ENCODE measurements around the gene TRIM36. TPM values are rescaled to one million over a fixed set of nuclear protein-coding genes. Genes with fewer than 3 reads are reported as not detected.

TRIM36 gene
- polyA plus RNA-seq, 1 of the 3 experiments (the other 2 are of a cell fraction): 0.16 TPM

GRCh38 chr5:115180165-115180709 is 10.5 kb upstream of the TRIM36 start:
- peaks cover 0 to 2% of the 10 kb centered on the region in 2 experiments; a peak in 1 of 4 replicates for H3K4me1 ChIP-seq (ENCODE audit: control insufficient read depth in 1 of 2, insufficient read depth in 2 of 2, low read depth in 1 of 2, low read length in 1 of 2)
- WGBS (ENCODE audit: low lambda C conversion rate): 1% methylated on average over 27 of the region's 54 CpGs
- no peaks in the 10 kb centered on the region for H4K20me1 ChIP-seq (ENCODE audit: insufficient read depth)
- no peaks in the 10 kb centered on the region for H3K79me2 ChIP-seq (ENCODE audit: insufficient read depth)
- H3K9me2 ChIP-seq: no peaks in the 10 kb centered on the region; the same call in 1 of the 2 replicates
- H3K36me3 ChIP-seq (replicated peaks in 1 of 2; ENCODE audit: control insufficient read depth in 1 of 2, insufficient read depth in 2 of 2, low read length in 1 of 2): peaks cover 0 to 3% of the 10 kb centered on the region in 2 experiments
- no peaks in the 10 kb centered on the region for H3K9me3 ChIP-seq
- H3F3A ChIP-seq (replicated peaks; ENCODE audit: insufficient read depth): no peaks in the 10 kb centered on the region
- peak overlapping the region; percentile 89 for H3K4me2 ChIP-seq
- H3K4me3 ChIP-seq (ENCODE audit: low read depth in 2 of 2, low read length in 1 of 2): peak overlapping the region; percentile 53 to 66
- peak overlapping the region; percentile 7; the same call in 1 of the 2 replicates for H3K9ac ChIP-seq
- POLR2A ChIA-PET: interaction anchor here (0.6 to 1.7 kb wide), 6 partner anchors 10 to 1489 kb away, joined by 3 to 7 read pairs (median 4); partner anchors contain the start of gene TRIM36
- CTCF ChIA-PET: interaction anchor here (0.6 to 3.1 kb wide), 7 partner anchors 8 to 82 kb away, joined by 3 to 12 read pairs (median 8); no protein-coding TSS in a partner anchor
- H3K27me3 ChIP-seq (ENCODE audit: insufficient read depth): peaks cover 32% of the 10 kb centered on the region
- peak overlapping the region in 1 of 2 experiments; percentile 83; a peak in 2 of 4 replicates for H3K27ac ChIP-seq (ENCODE audit: low read depth in 2 of 2, low read length in 1 of 2)
- peak overlapping the region; percentile 80 for H2AFZ ChIP-seq (ENCODE audit: low read depth)
- peak; percentile 94 for DNase-seq
- no peak for TF ChIP-seq RXRA (IDR thresholded peaks at IDR 0.05; ENCODE audit: borderline replicate concordance, low read depth)
- 0 out of 2 replicates have a peak, but pooled peaks have one; percentile 24 for TF ChIP-seq MAX (IDR thresholded peaks at IDR 0.05; ENCODE audit: low read depth)
- 0 out of 2 replicates have a peak, but pooled peaks have one; percentile 24 for TF ChIP-seq FOXJ3 (CRISPR knock-in tag; IDR thresholded peaks at IDR 0.05)
- no peak for TF ChIP-seq FOSL2 (IDR thresholded peaks at IDR 0.05; ENCODE audit: borderline replicate concordance, low read depth)
- 0 out of 2 replicates have a peak, but pooled peaks have one; percentile 23 for TF ChIP-seq POLR2AphosphoS5 (IDR thresholded peaks at IDR 0.05; ENCODE audit: low read depth, low read length)

GRCh38 chr5:115179394-115180164 is 9.9 kb upstream of the TRIM36 start:
- Histone ChIP-seq H3K9ac (peak overlapping the region; percentile 7; the same call in 1 of the 2 replicates), H2AFZ (ENCODE audit: low read depth) (peak overlapping the region; percentile 80), H3K4me3 (ENCODE audit: low read depth in 2 of 2, low read length in 1 of 2) (peak overlapping the region; percentile 53 to 66), H3K36me3 (replicated peaks in 1 of 2; ENCODE audit: control insufficient read depth in 1 of 2, insufficient read depth in 2 of 2, low read length in 1 of 2) (peaks cover 0 to 3% of the 10 kb centered on the region in 2 experiments), H3K27ac (ENCODE audit: low read depth in 2 of 2, low read length in 1 of 2) (peak overlapping the region in 1 of 2 experiments; percentile 83; a peak in 2 of 4 replicates), H3K79me2 (ENCODE audit: insufficient read depth) (no peaks in the 10 kb centered on the region), H3F3A (replicated peaks; ENCODE audit: insufficient read depth) (no peaks in the 10 kb centered on the region), H3K4me1 (ENCODE audit: control insufficient read depth in 1 of 2, insufficient read depth in 2 of 2, low read depth in 1 of 2, low read length in 1 of 2) (peaks cover 0 to 2% of the 10 kb centered on the region in 2 experiments; a peak in 1 of 4 replicates), H3K4me2 (peak overlapping the region; percentile 89), H4K20me1 (ENCODE audit: insufficient read depth) (no peaks in the 10 kb centered on the region), H3K9me2 (no peaks in the 10 kb centered on the region; the same call in 1 of the 2 replicates), H3K9me3 (no peaks in the 10 kb centered on the region), H3K27me3 (ENCODE audit: insufficient read depth) (peaks cover 32% of the 10 kb centered on the region)
- peak; percentile 85 for DNase-seq
- POLR2A ChIA-PET: interaction anchor here (0.6 to 1.7 kb wide), 5 partner anchors 9 to 1489 kb away, joined by 3 to 5 read pairs (median 4); no protein-coding TSS in a partner anchor
- TF ChIP-seq EZH2phosphoT487 (IDR thresholded peaks at IDR 0.05; ENCODE audit: borderline replicate concordance, low read depth): peak; percentile 95; the same call in 1 of the 2 replicates
- no peak for TF ChIP-seq TEAD4 (IDR thresholded peaks at IDR 0.05; ENCODE audit: borderline replicate concordance, insufficient read depth)
- no peak for TF ChIP-seq EP300 (IDR thresholded peaks at IDR 0.05; ENCODE audit: borderline replicate concordance in 1 of 2, low read depth in 1 of 2, low read length in 1 of 2)
- CTCF ChIA-PET: interaction anchor here (0.6 to 3.1 kb wide), 11 partner anchors 9 to 168 kb away, joined by 3 to 11 read pairs (median 3); partner anchors contain the start of gene TRIM36
- 4% methylated on average over 35 of the region's 56 CpGs for WGBS (ENCODE audit: low lambda C conversion rate)
